ENCODE data around the gene MYOG.

Gene MYOG

DNA sequence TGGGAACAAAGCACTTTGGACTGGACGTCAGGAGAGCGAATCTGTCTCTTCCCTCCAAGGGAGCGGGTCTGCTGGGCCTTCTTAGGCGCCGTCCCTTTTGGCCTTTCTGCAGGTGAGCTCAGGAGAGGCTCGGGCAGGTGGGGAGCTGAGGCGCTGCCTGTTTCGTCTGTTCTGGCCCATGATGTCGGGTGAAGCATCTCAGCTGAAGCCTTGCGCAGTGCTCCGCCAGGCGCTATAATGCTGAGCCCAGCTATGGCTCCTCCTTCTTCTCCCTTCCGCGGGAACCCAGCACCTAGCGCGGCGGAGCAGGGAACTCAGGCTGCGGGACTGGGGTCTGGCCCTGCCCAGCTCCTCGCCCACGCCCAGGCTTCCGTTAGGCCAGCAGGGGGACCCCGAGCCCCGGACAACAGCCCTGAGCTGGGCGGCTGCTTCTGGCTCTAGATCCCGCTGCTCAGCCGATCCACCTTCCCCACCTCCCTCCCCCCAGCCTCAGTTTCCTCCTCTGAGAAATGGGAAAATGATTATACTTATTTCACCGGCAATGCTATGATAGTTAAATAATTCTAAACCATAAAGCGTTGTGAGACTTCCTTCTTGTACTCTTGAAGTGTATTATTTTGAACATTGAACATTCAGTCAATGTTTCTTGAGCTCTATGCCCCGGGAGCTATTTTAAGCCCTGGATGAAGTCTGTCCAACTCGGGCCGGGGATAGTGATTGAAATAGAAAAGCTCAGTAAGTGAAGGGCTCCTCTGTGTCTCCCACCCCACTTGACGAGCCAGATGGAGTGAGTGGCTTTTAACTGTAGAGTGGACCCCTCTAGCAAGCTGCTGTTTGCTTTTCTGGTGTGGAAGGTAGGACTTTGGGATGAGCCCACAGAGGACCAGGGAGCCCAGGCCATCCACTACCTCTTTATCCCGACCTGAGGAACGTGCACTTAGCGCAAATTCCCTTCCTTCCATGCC lies 32.1 kb upstream of the MYOG start:
- DNase-seq = peak; percentile 12

DNA sequence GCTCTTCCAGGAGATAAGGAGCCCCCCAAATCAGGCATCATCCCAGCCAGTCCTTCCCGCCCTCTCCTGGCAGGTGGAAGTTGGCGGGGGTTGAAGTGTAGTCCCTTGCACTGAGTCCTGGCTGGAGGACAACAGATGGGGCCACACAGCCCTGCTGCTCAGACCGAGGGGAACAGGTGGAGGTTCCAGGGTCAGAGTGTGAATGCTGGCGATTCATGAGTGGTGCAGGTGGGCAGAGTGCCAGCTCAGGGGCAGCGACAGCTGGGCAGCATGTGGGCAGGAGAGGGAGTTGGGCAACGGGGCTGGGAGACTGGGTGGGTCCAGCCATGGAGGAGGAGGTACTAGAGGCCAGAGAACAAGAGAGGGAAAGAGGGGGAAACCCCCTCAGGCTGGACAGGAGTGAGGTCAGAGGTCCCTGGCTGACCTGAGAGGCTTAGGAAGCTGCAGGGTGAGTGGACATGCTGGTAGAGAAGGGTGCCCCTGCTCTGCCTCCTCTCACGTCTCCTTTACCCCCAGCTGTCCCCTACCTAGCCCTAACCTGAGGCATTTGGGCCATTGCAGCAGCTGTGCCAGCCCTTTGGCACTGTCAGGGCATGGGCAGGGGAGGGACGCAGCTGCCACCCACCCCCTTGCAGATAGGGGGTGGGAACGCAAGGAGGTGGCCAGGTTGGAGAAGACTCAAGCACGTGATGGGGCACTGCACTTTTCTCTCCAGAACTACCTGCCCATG lies 30.4 kb upstream of the MYOG start:
- DNase-seq = no peak

DNA sequence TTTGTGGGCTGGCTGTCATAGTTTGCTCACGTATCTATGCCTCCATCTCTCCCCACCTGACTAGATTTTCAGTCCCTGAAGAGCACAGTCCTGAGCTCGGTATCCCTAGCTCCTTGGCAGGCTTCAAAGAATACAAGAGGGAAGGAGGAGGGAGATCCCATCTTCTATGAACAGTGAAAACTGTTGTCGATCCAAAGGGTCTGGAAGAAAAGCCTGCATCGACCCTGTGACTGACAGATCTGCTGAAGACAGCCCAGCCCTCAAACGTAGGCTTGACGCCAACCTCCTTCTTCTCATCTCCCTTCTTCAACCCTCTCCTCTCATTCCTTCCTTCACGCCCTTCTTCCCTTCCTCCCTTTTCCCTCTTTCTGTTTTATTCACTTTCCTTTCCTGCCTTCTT lies 28.4 kb upstream of the MYOG start:
- DNase-seq = no peak

DNA sequence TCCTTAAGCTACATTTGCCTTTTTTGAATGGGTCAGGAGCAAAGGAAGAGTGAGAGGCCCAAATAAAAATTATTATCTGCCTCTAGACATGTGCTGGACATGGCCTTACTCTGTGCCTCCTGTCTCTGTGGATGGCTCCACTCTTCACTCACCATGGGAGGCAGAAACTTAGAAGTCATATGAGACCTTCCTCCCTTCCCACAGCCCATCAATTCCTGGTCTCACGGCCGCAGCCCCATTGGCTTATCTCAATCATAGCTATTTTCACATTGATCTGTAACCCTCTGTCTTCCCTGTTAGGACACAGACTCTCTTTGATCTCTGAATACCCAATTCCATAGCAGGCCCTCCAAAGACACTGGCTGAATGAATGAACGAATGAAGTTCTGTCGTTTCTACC lies 27.5 kb upstream of the MYOG start:
- DNase-seq = no peak

DNA sequence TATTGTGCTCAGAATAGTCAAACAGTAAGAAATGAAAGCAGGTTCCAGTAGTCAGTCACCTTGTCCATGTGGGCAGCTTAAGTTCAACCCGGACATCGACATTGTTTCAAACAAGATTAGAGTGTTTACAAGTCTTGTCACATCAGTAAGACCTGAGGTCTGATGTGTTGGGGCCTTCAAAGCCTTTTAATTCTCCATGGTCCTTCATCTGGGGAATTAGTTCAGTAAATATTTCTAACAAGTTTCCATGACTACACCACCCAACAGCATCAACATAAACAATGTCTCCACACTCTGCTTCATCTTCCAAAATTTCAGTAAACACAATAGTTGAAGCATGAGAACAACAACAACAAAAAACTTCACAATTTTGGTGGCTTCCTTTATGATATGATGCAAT lies 26.7 kb upstream of the MYOG start:
- DNase-seq = no peak

DNA sequence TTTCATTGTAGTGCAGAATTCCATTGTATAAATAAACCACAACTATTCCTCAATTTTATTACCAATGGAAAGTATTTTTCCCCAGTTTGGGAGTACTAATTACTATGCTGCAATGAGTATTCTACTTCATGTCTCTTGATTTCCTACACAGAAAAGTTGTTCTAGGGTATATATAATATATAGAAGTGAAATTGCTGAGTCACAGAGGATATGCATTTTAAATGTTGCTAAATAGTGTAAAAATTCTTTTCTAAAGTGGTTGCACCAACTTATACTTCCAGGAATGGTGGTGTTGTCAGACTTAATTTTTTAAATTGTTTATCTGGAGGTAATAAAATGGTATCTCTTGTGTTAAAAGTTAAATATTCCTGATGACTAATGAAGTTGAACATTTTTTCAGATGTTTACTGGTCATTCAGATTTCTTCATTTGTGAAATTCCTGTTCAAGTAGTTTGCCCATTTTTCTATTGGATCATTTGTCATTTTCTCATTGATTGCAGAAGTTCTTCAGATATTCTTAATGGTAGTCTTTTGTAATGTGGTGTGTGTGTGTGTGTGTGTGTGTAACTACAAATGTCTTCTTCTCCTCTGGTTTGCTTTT lies 19.1 kb upstream of the MYOG start:
- DNase-seq = no peak

DNA sequence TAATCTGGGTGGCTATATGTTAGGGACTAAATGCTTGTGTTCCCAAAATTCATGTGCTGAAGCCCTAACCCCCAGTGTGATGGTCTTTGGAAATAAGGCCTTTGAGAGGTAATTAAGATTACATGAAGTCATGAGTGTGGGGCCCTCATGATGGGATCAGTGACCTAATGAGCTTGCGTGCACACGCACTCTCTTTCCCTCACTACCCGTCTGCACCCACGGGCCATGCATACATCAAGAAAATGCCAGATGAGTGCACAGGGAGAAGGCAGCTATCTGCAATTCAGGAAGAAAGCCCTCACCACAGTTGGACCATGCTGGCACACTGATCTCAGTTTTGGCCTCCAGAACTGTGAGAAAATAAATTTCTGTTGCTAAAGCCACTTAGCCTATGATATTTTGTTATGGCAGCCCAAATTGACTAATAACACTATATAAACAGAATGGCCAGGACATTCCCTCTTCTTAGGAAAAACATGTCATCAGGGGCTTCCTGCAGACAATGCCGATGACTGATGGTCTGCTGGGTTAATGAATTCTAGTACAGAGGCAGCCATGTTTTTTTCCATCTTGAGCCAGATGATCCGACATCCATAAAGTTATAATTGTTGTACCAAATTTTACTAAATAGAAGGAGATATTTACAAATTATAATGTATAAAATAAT lies 18.1 kb upstream of the MYOG start:
- DNase-seq = no peak

DNA sequence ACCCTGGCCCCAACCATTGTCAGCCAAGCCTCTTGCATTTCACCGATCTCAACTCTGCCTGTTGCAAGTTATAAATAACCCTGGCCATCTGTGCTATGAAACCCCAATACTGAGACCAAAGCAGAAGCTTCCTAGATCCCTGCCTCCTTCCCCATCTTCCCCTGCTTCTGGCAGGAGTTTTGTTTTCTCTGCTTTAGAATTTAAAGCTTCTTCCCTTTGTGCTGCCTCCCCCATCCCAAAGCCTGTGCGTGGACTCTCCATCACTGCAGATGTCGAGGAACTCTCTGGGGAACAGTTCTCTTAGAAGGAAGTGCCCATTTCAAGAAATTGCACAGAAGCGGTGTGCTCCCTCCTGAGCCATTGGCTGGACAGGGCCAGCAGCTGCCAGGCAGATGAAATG lies 17.4 kb upstream of the MYOG start:
- no peak for DNase-seq

DNA sequence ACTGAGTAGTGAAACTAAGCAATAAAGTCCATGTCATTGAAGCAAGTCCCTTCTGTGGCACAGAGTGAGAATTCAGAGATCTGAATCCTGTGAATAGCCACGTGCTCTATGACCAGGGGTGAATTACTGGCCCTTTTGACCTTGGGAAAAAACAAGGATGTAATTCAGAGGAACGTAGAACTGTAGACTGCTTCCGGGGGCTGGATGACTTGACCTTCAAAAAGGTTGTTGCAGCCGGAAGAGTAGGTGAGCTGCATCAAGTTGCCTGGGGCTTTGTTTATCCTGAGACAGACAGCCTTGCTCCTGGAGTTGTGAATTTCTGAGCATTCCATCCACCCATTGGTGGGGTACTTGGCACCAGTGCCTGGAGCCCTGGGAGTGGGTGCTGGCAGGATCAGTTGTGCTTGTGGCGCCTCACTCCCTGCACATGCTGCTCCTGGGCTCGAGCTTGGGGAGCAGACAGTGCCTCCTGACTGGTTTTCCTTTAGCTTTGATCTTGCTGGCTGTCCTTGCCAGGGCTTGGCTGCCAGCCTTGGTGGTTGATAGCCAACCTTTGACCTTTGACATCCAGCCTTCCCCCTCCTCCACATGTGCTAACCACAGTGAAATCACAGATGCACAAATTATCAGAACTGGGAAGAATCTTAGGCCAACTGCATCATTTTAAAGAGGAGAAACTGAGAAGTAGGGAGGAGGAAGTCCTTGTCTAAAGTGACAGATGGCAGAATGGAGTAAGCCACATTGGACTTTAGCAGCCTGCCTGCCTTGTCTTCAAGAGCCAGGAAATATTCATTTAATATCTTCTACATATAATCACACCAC lies 16.2 kb upstream of the MYOG start:
- DNase-seq = no peak

DNA sequence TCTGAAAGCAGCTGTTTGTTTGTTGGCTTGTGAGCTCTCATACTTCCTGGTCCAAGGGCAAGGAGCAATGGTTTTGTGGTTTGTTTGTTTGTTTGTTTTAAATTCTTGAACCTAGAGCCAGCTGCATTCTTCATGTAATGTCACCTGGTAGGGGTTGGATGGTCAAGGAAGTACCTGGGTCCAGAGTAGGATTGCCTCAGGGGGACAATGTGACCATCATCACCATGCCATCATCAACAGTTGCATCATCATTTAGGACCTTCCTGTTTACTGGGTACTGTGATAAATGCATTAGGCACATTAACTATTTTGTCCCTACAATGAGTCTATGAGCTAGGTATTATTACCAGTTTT lies 14.7 kb upstream of the MYOG start:
- no peak for DNase-seq

DNA sequence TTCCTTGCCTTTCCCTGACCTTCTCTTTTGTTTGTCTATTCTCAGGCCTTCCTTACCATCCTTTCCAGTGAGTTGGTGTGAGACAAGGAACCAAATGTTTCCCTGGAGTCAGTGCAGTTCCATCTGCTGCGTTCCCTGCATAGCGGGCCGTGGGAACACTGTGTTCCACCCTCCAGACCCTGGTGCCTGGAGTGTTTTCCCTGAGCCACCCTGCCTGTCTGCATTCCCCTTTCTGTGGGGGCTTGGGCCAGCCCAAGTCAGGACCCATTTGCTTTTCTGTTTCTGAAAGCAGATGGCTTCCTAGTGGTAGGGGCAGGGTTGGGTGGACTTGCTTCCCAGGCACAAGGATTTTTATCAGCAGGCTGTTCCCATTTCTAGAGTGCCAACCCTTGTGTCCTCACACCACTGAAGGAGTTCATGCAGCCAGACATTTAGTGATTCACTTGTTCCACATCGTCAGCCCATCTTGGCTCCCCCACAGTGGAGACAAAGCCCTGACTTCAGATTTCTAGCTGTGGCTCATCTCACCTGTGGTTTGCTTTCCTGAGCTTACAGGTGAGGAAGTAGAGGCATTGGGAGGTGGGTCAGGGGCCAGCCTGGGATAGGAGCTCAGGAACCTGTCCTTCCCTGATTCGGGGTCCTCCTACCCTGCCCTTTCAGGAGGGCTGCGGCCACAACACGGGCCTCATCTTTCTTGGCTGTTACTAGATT lies 14.1 kb upstream of the MYOG start:
- DNase-seq = no peak

DNA sequence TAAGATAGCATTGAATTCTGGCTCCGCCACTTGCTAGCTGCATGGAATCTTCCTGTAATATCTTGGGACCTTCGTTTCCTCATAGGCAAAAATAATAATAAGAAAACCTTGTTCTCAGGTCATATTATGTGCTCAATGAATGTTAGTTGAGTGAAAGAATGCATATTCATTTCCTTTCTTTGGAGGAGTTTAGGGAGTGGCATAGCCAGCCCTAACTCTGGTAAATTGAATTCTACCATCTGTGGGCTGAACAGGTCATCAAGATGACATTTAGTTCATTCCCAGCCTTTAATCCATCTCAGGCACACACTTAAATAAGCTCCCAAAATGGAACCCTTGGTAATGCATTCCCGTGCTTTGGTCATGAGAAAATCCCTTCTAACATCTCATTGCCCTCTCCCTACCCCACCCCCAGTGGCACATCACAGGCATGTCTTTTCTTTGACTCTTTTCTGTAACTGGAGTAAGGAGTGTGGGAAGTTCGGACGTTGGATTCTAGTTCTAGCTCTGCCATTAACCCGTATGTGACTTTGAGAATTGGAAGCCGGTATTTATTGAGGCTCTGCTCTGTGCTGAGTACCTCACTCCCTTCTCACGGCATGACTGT lies 13.2 kb upstream of the MYOG start:
- DNase-seq = no peak

DNA sequence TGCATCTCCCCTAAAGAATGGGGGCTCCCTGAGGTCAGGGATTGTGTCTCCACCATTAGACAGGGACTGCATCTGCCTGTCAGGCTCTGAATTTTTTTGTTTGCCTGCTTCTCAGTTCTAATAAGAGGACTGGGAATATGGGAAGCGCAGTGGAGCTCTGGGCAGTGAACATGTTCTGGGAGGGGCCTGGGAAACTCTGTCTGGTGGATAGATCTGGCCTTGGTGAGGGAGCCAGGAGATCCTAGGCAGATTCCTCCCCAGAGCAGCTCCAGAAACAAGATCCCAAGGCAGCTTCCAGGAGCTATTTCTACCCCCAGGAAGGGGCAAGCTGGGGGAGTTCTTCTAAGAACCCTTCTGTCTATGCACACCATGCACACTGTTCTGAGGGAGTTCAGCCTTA lies 12.6 kb upstream of the MYOG start:
- DNase-seq = no peak

DNA sequence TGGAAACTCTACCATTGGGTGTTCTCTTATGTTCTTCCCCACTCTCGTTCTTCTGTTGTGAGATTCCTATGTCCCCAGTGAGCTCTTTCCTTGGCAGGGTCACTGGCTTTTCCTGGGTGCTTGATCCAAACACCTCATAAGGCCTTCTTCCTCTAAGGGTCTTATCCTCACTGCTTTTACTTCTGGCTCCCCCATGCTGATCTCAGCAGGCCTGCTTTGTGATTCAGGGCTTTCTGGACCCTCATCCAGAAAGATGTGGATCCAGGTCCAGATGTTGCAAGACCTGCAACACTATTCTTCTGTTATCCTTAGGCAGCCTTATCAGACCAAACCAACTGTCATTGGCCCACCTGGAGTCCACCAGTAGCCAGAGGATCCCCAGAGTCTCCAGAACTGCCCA lies 11.2 kb upstream of the MYOG start:
- no peak for DNase-seq

DNA sequence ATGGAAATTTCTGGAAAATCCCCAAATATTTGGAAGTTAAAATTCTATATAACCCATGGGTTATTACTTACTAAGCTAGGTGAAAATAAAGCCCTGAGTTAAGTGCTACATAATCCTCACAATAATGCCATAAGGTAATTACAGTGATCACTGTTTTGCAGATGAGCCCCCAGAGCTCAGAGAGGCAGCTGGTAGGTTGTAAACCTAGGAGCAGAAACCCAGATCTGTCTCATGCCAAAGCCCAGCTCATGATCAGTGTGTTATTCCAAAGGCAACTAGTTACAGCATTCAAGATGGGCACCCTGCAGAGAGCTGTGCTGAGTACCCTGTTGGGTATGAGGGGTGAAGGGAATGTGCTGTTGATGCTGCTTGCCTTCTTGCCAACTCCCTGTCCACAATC lies 10.8 kb upstream of the MYOG start:
- DNase-seq = no peak

DNA sequence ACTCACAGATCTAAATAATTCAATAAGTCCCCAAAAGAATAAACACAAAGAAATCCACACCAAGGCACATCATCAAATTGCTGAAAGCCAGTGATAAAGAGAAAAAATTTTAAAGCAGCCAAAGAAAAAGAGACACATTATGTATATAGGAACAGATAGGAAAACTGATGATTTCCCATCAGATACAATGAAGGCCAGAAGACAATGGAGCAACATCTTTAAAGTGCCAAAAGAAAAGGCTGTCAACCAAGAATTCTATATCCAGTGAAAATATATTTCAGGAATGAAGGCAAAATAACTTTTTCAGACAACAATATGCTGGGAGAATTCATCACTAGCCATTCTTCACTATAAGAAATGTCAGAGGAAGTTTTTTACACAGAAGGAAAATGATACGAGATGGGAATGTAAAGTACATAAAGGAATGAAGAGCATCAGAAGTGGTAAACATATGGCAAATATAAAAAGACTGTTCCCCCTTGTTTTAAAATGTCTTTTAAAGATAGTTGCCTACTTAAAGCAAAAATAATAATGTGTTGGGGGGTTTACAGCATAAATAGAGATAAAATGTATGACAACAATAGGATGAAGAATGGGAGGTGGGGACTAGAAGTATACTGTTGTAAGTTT lies 9.4 kb upstream of the MYOG start:
- DNase-seq = no peak

DNA sequence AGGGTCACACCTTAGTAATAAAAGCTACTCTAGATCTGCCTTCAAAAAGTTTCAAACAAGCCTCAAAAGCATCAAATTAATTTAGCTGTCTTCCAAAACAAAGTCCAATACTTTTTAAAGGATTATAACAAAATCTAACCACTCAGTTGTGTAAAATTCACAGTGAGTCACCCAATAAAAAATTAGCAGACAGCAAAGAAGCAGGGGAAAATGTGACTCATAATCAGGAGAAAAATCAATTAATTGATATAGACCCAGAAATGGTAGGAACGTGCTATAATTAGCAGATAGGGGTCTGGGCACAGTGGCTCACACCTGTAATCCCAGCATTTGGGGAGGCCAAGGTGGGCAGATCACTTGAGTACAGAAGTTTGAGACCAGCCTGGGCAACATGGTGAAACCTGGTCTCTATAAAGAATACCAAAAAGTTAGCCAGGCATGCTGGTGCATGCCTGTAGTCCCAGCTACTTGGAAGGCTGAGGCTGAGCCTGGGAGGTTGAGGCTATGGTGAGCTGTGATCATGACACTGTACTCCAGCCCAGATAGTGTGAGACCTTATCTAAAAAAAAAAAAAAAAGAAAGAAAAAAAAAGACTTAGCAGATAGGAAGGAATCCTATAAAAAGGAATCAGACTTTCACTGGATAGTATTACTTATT lies 8.1 kb upstream of the MYOG start:
- DNase-seq = no peak

DNA sequence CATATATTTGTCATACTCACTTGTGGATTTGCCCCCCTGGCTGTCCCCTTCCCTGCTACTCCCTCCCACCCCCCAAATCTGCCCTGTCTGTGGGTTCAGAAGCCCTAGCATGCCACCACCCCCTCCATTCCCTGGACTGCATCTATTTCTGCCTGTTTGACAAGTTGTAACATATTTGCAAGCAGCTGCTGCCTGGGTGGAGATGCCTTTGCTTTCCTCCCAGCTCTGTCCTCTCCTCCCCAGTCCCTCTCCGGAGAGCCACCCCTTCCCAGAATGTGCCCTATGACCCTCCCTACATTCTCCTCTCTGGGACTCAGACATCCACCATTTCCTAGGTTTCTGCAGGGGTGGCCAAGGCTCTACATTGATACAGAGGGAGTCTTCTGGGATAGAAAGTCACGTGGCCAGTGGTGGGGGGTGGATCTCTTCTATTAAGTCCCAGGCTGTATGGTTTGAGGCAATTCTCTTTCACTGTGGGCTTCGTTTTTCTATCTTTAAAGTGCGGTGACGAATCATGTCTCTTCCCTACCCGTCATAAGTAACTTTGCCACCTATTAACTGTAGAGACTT lies 6.0 kb upstream of the MYOG start:
- no peak for DNase-seq

DNA sequence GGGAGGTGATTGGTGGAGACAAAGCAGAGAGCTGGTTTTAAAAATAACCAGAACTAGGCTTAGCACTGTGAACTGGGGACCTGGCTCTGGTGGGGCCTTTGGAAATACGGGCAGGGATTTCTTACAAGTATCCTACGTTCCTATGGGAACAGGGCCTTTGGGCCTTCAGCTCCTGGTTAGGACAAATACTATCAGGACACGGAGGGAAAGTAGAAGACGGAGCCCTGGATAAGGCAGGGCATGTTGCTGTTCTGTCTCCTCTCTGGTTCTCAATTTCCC lies 5.3 kb upstream of the MYOG start:
- no peak for DNase-seq

Data from CD4-positive, alpha-beta T cell treated with Interferon gamma for 1 hour (primary cell).